Measurements from ENCODE around the gene ANKRD33B. TPM values are rescaled to one million over a fixed set of nuclear protein-coding genes. Genes with fewer than 3 reads are reported as not detected.

Gene ANKRD33B
- total and polyA plus RNA-seq, 9 of the 15 experiments (the other 6 are each of a cell fraction or from before 2014, with no cell fraction given), result 0.10 to 1.7 (median 0.40) TPM

- TF ChIP-seq ZBTB26 (CRISPR knock-in tag; IDR thresholded peaks at IDR 0.05) (no peak), ZNF436 (CRISPR knock-in tag; IDR thresholded peaks at IDR 0.05) (no peak), SFPQ (IDR thresholded peaks at IDR 0.05; ENCODE audit: low read depth, low read length) (no peak), ZNF324 (CRISPR knock-in tag; IDR thresholded peaks at IDR 0.05) (no peak), ATF6 (CRISPR knock-in tag; IDR thresholded peaks at IDR 0.05) (no peak), KLF13 (tag; IDR thresholded peaks at IDR 0.05; ENCODE audit: borderline replicate concordance, low read depth) (no peak)
These were observed 13.8 kb downstream of the ANKRD33B start (continued) for GRCh38 chr5:10577371-10578292.

Data from K562 (cell line).